IPS-20b (cell line): ENCODE results near the gene PLPP6.

ENCODE experiments used
- H3K27ac ChIP-seq: one replicate; pipeline ENCODE4 v1.5.1; 2013; ENCODE audit warnings: low read length
- H3K27me3 ChIP-seq: 2 replicates; pipeline ENCODE4 v1.6.1; 2013; ENCODE audit warnings: mild to moderate bottlenecking, low read length, inconsistent platforms; ENCODE audit not compliant: insufficient read depth
- H3K36me3 ChIP-seq: 2 replicates; pipeline ENCODE4 v1.6.1; 2013; ENCODE audit warnings: low read depth, mild to moderate bottlenecking, inconsistent platforms, low read length, moderate library complexity; ENCODE audit not compliant: insufficient read depth
- H3K4me1 ChIP-seq: 2 replicates; pipeline ENCODE4 v1.6.1; 2013; ENCODE audit warnings: mild to moderate bottlenecking, control low read depth, inconsistent platforms, low read length, moderate library complexity; ENCODE audit not compliant: insufficient read depth
- H3K4me3 ChIP-seq: 2 replicates; pipeline ENCODE4 v1.5.1; 2013; ENCODE audit warnings: mild to moderate bottlenecking, low read length, inconsistent platforms
- H3K9ac ChIP-seq: 2 replicates; pipeline ENCODE4 v1.6.1; 2013; ENCODE audit warnings: low read depth, mild to moderate bottlenecking, inconsistent platforms, low read length, moderate library complexity
- H3K9me3 ChIP-seq: 2 replicates; pipeline ENCODE4 v1.6.1; 2013; ENCODE audit warnings: mild to moderate bottlenecking, low read depth, low read length, inconsistent platforms; ENCODE audit not compliant: insufficient read depth

Gene PLPP6

DNA sequence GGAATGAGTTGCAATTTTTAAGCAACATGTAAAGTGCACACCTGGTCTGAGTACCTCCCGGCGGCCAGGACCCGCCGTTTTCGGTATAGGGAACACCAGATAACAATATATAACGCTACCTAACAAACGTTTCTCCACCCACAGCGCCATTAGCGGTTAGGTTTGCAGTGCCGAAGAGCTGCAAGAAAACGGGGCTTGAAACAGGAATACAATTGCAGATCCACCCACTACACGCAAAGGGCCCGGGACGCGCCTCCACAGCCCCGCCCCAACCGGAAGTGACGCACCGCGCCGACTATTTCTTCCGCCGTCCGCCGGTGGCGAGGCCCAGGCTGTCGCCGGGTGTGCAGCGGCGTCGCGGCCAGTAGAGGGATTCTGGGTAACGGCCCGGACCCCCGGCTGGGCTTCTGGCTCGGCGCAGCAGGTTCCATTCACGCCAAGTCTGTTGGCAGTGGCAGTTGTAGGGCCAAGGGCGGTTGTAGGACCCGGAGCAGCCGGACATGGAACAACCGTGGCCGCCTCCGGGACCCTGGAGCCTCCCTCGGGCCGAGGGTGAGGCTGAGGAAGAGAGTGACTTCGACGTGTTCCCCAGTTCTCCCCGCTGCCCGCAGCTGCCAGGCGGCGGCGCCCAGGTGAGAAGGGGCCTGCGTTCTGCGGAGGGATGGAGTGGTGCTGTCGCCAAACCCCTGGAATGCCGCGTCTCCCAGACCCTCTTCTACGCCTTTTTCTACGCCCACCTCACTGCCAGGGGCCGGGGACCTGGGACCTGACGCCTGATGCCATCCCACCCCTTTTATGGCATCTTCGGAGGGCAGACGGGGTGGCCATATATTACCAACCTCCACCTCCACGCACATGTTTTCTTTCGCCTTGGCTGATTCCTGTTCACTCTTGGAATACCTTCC, 17.4 kb downstream of the PLPP6 start, which contains the start of gene CDC37L1:
Gene CDC37L1 (plus strand): TSS at position 302 of the 905 bp plus-strand sequence. CDS start 199 bp downstream, at position 501.
- Histone ChIP-seq H3K36me3 (no peaks in the 10 kb centered on the region; the same call in 1 of the 2 replicates), H3K27ac (peak within 1 kb of the TSS; percentile 96), H3K4me3 (peak within 1 kb of the TSS; percentile 91), H3K4me1 (peaks cover 15% of the 10 kb centered on the region; the same call in 1 of the 2 replicates), H3K9me3 (no peaks in the 10 kb centered on the region), H3K27me3 (no peaks in the 10 kb centered on the region), H3K9ac (peak within 1 kb of the TSS; percentile 99)

DNA sequence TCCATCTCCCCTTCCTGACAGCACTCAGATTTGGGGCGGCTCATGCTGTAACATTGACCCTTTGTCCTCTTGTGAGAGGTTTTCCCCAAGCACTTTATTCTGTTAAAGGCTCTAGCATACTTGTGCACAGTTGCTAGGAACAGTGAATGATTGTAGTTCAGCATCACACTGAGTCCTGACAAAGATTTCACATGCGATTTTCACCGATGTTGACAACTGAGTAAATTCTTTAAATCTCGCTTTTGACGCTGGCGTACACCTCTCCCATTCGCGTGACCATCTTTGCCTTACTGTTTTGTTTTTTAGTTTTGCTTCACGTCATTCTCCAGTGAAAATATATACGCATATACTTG, 18.1 kb downstream of the PLPP6 start:
- Histone ChIP-seq H3K9ac (peak overlapping the region; percentile 99), H3K4me1 (peaks cover 15% of the 10 kb centered on the region; the same call in 1 of the 2 replicates), H3K4me3 (peak overlapping the region; percentile 91), H3K36me3 (peaks cover 5% of the 10 kb centered on the region), H3K27me3 (no peaks in the 10 kb centered on the region), H3K27ac (no peak overlapping the region), H3K9me3 (no peaks in the 10 kb centered on the region)

DNA sequence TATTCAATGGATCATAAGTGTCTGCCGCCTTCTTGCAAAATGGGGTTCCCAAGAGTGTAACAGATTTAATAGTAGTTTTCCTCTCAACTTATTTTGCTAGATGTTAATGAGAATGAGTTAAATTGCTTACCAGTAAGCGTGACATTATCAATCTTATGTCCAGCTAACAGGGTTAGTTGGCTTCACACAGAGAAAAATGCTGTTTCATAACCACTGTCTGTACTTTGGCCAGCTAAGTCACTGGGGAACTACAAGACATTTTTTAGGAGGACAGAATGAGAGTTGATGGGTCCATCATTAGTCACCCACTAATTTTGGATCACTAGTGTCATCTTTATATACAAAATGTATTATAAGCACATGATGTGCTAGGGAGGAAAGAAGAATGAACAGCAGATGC, 18.7 kb downstream of the PLPP6 start:
- Histone ChIP-seq H3K27me3 (no peaks in the 10 kb centered on the region), H3K9me3 (no peaks in the 10 kb centered on the region), H3K4me3 (peak overlapping the region; percentile 91), H3K27ac (no peak overlapping the region), H3K36me3 (peaks cover 11% of the 10 kb centered on the region), H3K9ac (peak overlapping the region; percentile 99; the same call in 1 of the 2 replicates), H3K4me1 (peaks cover 15% of the 10 kb centered on the region; the same call in 1 of the 2 replicates)

DNA sequence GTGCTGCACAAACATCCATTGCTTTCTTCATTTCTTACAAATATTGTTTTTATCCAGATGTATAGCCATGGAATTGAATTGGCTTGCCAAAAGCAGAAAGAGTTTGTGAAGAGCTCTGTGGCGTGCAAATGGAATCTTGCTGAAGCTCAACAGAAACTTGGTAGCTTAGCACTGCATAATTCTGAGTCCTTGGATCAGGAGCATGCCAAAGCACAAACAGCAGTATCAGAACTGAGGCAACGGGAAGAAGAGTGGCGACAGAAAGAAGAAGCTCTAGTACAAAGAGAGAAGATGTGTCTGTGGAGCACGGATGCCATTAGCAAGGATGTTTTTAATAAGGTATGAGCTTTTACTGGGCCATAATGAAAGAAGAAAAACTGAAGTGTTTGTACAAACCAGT, 22.7 kb downstream of the PLPP6 start:
- H3K36me3 ChIP-seq = peaks cover 25% of the 10 kb centered on the region
- peaks cover 6% of the 10 kb centered on the region; the same call in 1 of the 2 replicates for H3K4me1 ChIP-seq
- H3K9ac ChIP-seq = no peak overlapping the region
- no peak overlapping the region for H3K4me3 ChIP-seq
- no peak overlapping the region for H3K27ac ChIP-seq
- no peaks in the 10 kb centered on the region for H3K27me3 ChIP-seq
- H3K9me3 ChIP-seq = no peaks in the 10 kb centered on the region

DNA sequence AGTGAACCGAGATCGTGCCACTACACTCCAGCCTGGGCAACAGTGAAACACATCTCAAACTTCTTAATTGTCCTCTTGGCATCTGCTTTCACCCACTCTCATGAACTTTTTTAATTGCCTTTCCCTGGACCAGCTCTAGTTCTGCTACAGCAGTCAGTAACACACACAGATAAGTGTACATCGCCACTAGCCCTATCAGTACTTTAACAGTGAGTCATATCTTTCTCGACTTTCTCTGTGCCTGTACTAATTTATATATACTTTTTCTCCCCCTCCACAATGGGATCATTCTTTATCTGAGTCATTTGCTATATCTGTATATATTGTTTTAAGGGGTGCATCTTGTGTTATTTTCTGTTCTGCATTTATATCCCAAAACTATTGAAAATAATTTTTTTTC, 24.0 kb downstream of the PLPP6 start:
- no peak overlapping the region for H3K9ac ChIP-seq
- H3K4me1 ChIP-seq = no peaks in the 10 kb centered on the region
- no peak overlapping the region for H3K27ac ChIP-seq
- no peaks in the 10 kb centered on the region for H3K27me3 ChIP-seq
- no peaks in the 10 kb centered on the region for H3K9me3 ChIP-seq
- peaks cover 38% of the 10 kb centered on the region for H3K36me3 ChIP-seq
- no peak overlapping the region for H3K4me3 ChIP-seq

DNA sequence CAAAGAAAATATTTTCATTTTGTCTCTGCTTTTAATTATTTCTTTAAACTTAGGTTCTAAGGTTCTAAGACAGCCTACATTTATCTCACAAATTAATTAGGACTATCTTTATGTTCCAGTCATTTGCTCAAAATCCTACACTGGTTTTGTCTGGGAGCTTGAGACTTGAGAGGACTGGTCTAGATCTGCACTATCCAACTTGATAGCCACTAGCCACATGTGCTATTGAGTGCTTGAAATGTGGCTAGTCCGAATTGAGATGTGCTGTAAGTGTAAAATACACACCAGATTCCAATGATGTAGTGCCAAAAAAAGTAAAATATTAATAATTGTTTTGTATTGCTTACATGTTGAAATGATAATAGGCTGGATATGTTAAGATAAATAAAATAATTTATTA, 24.5 kb downstream of the PLPP6 start:
- Histone ChIP-seq H3K9ac (no peak overlapping the region), H3K4me1 (no peaks in the 10 kb centered on the region), H3K27me3 (no peaks in the 10 kb centered on the region), H3K27ac (no peak overlapping the region), H3K9me3 (no peaks in the 10 kb centered on the region), H3K4me3 (no peak overlapping the region), H3K36me3 (peaks cover 42% of the 10 kb centered on the region)

DNA sequence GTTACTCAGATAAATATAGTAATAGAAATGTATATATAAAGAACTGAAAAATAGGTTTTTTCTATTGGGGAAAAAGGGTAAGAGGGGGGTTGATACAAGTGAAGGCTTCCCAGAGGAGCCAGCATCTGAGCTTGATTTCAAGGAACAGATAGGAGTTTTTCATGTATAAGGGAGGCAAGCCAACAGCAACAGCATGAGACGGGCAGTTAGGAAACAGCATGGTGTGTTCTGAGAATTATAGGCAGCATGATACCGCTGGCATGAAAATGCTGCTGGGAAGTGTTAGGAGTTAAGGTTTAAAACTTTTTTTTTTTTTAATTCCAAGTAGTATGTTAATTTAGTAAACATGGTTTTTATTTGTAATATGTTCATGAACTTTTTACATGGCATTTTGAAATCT, 26.9 kb downstream of the PLPP6 start:
- no peaks in the 10 kb centered on the region for H3K9me3 ChIP-seq
- H3K27me3 ChIP-seq = no peaks in the 10 kb centered on the region
- H3K4me3 ChIP-seq = no peak overlapping the region
- H3K9ac ChIP-seq = no peak overlapping the region
- H3K36me3 ChIP-seq = peaks cover 45% of the 10 kb centered on the region
- no peaks in the 10 kb centered on the region for H3K4me1 ChIP-seq
- no peak overlapping the region for H3K27ac ChIP-seq

DNA sequence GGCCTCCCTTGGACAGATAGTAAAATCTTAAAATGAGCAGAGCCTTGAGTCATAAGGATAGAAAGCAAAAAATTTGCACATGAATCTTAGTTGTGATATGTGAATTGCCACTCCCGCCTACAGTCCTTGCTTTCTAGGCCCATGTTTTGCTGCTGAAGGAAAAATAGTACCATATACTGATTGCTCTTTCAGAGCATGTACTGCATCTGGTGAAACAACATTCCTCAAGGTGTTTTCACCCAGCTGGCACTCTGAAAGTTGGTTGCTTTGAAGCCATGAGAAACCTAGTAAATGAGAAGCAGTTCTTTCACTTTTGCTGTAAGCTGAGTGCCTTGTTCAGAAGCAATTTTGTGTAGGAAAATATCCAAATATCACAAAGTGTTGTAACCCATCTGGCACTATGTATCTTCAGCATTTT, 27.6 kb downstream of the PLPP6 start:
- Histone ChIP-seq H3K9me3 (no peaks in the 10 kb centered on the region), H3K27ac (no peak overlapping the region), H3K4me1 (no peaks in the 10 kb centered on the region), H3K4me3 (no peak overlapping the region), H3K9ac (no peak overlapping the region), H3K27me3 (no peaks in the 10 kb centered on the region), H3K36me3 (peaks cover 48% of the 10 kb centered on the region)

DNA sequence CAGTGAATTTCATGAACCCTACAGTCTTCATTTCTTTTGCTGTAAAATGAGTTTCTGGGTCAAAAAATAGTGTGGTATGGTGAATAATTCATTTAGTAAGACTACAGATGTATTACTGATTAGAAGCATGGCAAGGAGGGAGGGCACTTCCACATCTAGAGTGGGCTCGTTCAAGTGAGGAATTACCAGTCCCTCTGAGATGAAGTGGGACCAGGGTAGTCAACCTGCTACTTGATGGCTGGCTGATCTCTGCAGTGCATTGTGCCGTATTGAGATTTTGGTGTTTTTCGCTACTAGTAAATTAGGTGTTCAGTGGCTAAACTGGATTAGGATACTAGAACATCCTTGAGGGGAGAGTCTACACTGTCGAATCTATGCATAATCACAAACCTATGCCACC, 28.1 kb downstream of the PLPP6 start:
- H3K27ac ChIP-seq = no peak overlapping the region

DNA sequence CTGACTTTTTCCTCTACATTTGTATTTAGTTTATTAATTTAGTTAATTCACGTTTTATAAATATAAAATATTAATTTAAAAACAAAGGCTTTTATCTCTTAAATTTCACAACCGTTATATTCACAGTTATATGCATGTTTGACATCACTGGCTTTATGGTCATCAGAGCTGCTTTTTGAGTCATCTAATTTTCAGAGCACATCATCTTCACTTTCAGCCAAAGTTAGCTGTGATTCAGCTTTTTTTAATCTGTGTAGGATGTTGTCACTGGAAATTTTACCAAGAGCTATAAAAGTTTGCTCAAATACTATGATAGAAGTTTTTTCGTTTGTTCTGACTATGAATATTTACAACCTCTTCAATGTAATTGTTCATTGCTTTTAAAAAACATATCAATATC, 29.7 kb downstream of the PLPP6 start:
- Histone ChIP-seq H3K27me3 (no peaks in the 10 kb centered on the region), H3K27ac (no peak overlapping the region), H3K4me1 (no peaks in the 10 kb centered on the region), H3K9me3 (no peaks in the 10 kb centered on the region), H3K36me3 (peaks cover 27% of the 10 kb centered on the region), H3K4me3 (no peak overlapping the region), H3K9ac (no peak overlapping the region)

More for the DNA sequence above, 28.1 kb downstream of the PLPP6 start:
- Histone ChIP-seq H3K36me3 (peaks cover 43% of the 10 kb centered on the region), H3K4me1 (no peaks in the 10 kb centered on the region), H3K27me3 (no peaks in the 10 kb centered on the region), H3K4me3 (no peak overlapping the region), H3K9me3 (no peaks in the 10 kb centered on the region), H3K9ac (no peak overlapping the region)

DNA sequence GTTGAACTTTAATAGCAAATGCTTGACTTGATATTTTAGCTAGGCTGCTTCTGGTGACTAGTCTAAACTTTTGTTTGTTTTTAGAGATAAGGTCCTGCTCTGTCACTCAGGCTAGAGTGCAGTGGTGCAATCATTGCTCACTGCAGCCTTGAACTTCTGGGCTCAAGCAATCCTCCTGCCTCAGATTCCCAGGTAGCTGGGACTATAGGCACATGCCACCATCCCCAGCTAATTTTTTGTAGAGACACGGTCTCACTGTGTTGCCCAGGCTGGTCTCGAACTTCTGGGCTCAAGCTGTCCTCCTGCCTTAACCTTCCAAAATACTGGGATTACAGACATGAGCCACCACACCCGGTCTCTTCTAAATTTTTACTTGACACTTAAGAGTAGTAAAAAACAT, 38.0 kb downstream of the PLPP6 start:
- Histone ChIP-seq H3K4me3 (no peak overlapping the region), H3K4me1 (no peaks in the 10 kb centered on the region), H3K9ac (no peak overlapping the region), H3K27ac (no peak overlapping the region), H3K36me3 (peaks cover 61% of the 10 kb centered on the region), H3K27me3 (no peaks in the 10 kb centered on the region), H3K9me3 (no peaks in the 10 kb centered on the region)

DNA sequence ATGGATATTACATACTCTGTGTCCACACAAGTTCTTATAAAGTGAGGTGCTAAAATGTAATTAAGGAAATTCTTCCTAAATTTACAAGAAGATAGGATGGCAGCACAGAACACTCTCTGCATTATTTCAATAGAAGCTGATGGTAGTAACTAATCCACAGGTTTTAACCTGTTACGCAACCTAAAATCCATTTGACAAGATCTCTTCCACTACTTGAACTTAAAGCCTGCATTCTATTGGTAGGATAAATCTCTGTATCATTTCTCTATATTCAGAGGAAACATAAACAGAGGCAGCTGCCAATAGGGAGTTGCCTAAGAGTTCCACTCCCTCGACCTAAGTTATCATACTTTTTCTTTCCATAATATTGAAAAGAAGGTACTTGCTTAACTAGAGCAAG, 38.8 kb downstream of the PLPP6 start:
- Histone ChIP-seq H3K36me3 (peaks cover 69% of the 10 kb centered on the region), H3K9me3 (no peaks in the 10 kb centered on the region), H3K9ac (no peak overlapping the region), H3K27ac (no peak overlapping the region), H3K4me1 (no peaks in the 10 kb centered on the region), H3K27me3 (no peaks in the 10 kb centered on the region), H3K4me3 (no peak overlapping the region)
